ENCODE measurements around the gene CCDC175. TPM values are rescaled to one million over a fixed set of nuclear protein-coding genes. Genes with fewer than 3 reads are reported as not detected.

CCDC175 gene
- total RNA-seq, 1 donor from 2014 or later = 0.39 TPM

- Mint-ChIP-seq H3K4me1 (ENCODE audit: unreplicated experiment) (peaks cover 45% of the 10 kb centered on the region), H3K27ac (peak overlapping the region; percentile 89), H3K36me3 (peaks cover 6% of the 10 kb centered on the region), H3K9me3 (no peaks in the 10 kb centered on the region), H3K4me3 (peak overlapping the region; percentile 92), H3K27me3 (no peaks in the 10 kb centered on the region)
- no peak for TF ChIP-seq CTCF (conservative IDR thresholded peaks at IDR 0.05)
- DNase-seq (ENCODE audit: extremely low spot score, unreplicated experiment) = no peak
Observed at GRCh38 chr14:59482541-59483331, 93.9 kb downstream of the CCDC175 start.

GRCh38 chr14:59481871-59482540 lies 94.6 kb downstream of the CCDC175 start:
- Mint-ChIP-seq H3K4me1 (ENCODE audit: unreplicated experiment) (peaks cover 45% of the 10 kb centered on the region), H3K27me3 (no peaks in the 10 kb centered on the region), H3K36me3 (peaks cover 6% of the 10 kb centered on the region), H3K4me3 (peak overlapping the region; percentile 92), H3K9me3 (no peaks in the 10 kb centered on the region), H3K27ac (no peak overlapping the region)
- no peak for DNase-seq (ENCODE audit: extremely low spot score, unreplicated experiment)
- TF ChIP-seq CTCF (conservative IDR thresholded peaks at IDR 0.05) = no peak

- H3K36me3 Mint-ChIP-seq = peaks cover 6% of the 10 kb centered on the region
- H3K9me3 Mint-ChIP-seq = no peaks in the 10 kb centered on the region
- no peak for DNase-seq (ENCODE audit: extremely low spot score, unreplicated experiment)
- no peaks in the 10 kb centered on the region for H3K27me3 Mint-ChIP-seq
- no peak for TF ChIP-seq CTCF (conservative IDR thresholded peaks at IDR 0.05)
- H3K4me3 Mint-ChIP-seq = peak overlapping the region; percentile 55
- peaks cover 43% of the 10 kb centered on the region for H3K4me1 Mint-ChIP-seq (ENCODE audit: unreplicated experiment)
- no peak overlapping the region for H3K27ac Mint-ChIP-seq
Observed at GRCh38 chr14:59481407-59481806, 95.2 kb downstream of the CCDC175 start.

GRCh38 chr14:59480166-59480565 lies 96.4 kb downstream of the CCDC175 start:
- TF ChIP-seq CTCF (conservative IDR thresholded peaks at IDR 0.05) = no peak
- no peak for DNase-seq (ENCODE audit: extremely low spot score, unreplicated experiment)
- Mint-ChIP-seq H3K9me3 (no peaks in the 10 kb centered on the region), H3K4me1 (ENCODE audit: unreplicated experiment) (peaks cover 36% of the 10 kb centered on the region), H3K4me3 (no peak overlapping the region), H3K27me3 (no peaks in the 10 kb centered on the region), H3K27ac (no peak overlapping the region), H3K36me3 (peaks cover 6% of the 10 kb centered on the region)

GRCh38 chr14:59478540-59478939 lies 98.1 kb downstream of the CCDC175 start:
- H3K27me3 Mint-ChIP-seq = no peaks in the 10 kb centered on the region

More at GRCh38 chr14:59478540-59478939, 98.1 kb downstream of the CCDC175 start:
- peaks cover 34% of the 10 kb centered on the region for H3K4me1 Mint-ChIP-seq (ENCODE audit: unreplicated experiment)
- no peak overlapping the region for H3K27ac Mint-ChIP-seq
- TF ChIP-seq CTCF (conservative IDR thresholded peaks at IDR 0.05) = no peak
- no peak for DNase-seq (ENCODE audit: extremely low spot score, unreplicated experiment)
- no peaks in the 10 kb centered on the region for H3K9me3 Mint-ChIP-seq
- H3K36me3 Mint-ChIP-seq = peaks cover 14% of the 10 kb centered on the region
- no peak overlapping the region for H3K4me3 Mint-ChIP-seq

Data from type B pancreatic cell (in vitro differentiated cells).